NCI-H2107 treated with DMSO at 0.1 percent for 48 hours (cell line): ENCODE data around the gene UGT1A1.

Experiments used
- DNase-seq: peaks from one replicate; lab custom pipeline; 2025; ENCODE audit not compliant: unreplicated experiment; lab: John Stamatoyannopoulos, UW

Gene UGT1A1

GRCh38 chr2:233756429-233757081 is 3.5 kb upstream of the UGT1A1 start:
- no peak for DNase-seq

- DNase-seq = no peak
Measured at GRCh38 chr2:233758141-233758540, 1.9 kb upstream of the UGT1A1 start.

DNA sequence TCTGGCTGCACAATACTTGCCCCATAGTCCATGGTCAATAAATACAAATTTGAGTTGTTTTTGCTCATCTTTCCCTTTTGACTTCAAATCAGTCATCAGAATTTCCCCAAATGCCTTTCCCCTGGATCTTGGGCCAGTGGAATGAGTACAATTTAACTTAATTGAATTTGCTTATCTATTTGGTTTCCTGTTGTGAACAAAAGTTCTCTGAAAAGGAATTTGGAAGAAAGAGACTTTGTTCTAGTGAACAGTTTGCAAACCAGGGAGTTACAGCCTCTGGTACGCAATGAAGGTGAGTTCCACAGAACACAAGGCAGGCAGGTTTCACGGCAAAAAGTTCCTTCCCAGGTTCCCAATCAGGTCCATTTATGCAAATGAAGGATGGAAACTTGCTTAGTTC is 1.2 kb upstream of the UGT1A1 start:
- no peak for DNase-seq

DNA sequence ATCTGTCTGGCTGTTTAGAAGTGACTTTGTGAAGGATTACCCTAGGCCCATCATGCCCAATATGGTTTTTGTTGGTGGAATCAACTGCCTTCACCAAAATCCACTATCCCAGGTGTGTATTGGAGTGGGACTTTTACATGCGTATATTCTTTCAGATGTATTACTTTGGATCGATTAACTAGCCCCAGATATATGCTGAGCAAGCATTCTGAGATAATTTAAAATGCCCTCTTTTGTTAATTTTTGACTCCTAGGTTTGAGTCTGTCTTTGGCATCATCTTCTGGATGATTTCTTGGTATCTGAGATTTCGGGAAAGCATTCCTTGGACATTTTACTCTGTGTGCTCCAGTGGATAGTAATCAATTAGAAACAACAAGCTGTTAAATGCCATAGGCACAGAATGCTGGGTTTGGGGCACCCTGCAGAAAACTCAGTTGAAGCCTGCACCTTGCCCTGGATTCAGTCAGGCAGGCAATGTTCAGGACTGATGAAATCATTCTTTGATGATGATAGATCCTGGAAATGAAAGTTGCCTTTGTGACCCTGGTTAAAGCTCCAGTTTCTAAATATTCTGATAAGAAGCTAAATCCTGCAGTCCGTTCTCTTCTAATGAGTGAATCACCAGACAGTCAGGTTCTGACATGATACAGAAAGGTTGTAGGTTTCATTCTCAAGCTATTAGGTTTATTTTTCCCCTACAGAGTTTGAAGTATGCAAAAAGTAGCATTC is 1.1 kb downstream of the UGT1A1 start:
- no peak for DNase-seq

GRCh38 chr2:233764264-233764663 is 4.2 kb downstream of the UGT1A1 start:
- no peak for DNase-seq

- DNase-seq = no peak
Measured at GRCh38 chr2:233764761-233765160, 4.7 kb downstream of the UGT1A1 start.

GRCh38 chr2:233766416-233766815 is 6.3 kb downstream of the UGT1A1 start:
- DNase-seq = no peak

DNA sequence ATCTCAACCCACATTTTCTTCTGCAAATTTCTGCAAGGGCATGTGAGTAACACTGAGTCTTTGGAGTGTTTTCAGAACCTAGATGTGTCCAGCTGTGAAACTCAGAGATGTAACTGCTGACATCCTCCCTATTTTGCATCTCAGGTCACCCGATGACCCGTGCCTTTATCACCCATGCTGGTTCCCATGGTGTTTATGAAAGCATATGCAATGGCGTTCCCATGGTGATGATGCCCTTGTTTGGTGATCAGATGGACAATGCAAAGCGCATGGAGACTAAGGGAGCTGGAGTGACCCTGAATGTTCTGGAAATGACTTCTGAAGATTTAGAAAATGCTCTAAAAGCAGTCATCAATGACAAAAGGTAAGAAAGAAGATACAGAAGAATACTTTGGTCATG is 8.0 kb downstream of the UGT1A1 start:
- DNase-seq = no peak

DNA sequence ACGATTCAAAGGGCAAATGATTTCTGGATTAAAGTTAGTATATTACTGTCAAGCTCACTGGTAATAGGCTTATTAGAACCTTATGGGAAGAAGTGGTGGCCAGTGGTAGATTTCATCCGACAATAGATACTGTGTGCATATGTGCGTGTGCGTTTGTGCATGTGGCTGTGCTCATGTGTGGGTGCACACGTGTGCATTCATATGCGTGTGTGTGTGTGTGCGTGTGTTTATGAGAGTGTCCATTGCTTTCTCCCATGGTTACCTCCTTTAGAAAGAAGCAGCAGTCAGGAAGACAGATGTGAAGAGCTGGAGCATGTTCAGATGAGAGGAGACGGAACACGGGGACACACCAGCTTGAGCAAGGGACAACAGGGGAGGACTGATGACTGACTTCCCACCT is 9.2 kb downstream of the UGT1A1 start:
- DNase-seq = no peak

DNA sequence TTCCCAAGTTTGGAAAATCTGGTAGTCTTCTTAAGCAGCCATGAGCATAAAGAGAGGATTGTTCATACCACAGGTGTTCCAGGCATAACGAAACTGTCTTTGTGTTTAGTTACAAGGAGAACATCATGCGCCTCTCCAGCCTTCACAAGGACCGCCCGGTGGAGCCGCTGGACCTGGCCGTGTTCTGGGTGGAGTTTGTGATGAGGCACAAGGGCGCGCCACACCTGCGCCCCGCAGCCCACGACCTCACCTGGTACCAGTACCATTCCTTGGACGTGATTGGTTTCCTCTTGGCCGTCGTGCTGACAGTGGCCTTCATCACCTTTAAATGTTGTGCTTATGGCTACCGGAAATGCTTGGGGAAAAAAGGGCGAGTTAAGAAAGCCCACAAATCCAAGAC is 12.1 kb downstream of the UGT1A1 start:
- DNase-seq = no peak

- no peak for DNase-seq
Measured at GRCh38 chr2:233772583-233772982, 12.5 kb downstream of the UGT1A1 start.

DNA sequence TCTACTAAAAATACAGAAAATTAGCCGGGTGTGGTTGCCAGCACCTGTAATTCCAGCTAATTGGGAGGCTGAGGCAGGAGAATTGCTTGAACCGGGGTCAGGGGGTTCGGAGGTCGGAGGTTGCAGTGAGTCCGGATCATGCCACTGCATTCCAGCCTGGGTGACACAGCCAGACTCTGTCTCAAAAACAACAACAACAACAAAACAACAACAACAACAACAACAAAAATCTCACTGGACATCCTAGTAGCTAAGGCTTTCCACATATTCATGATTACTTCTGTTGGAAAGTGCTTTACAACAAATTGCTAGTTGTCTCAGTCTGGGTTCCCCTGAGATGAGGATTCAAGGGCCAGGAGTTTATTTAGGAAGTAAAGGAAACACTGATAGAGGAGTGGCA is 13.8 kb downstream of the UGT1A1 start:
- no peak for DNase-seq

GRCh38 chr2:233775414-233775813 is 15.3 kb downstream of the UGT1A1 start:
- DNase-seq = no peak

DNA sequence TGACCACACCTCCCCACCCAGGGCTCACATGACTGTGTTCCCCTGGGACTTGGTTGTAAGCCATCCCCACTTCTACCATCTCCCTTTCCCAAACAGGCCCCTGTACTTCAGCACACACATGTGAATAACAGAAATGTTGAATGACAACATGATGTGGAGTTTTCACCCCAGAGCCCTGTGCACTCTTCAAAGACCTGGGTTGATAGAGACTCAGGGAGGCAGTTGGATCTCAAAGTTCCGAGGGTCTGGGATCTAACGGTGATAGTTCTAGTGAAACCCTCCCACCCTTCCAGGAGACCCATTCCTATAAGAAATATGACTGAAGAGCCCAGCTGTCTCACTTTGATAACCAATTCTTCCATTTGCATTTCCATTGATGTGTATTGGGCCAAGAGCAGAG is 18.0 kb downstream of the UGT1A1 start, which contains the start of gene MROH2A:
MROH2A (plus strand) TSS at position 301 of the 400 bp plus-strand sequence. CDS start 1,029 bp downstream, outside the sequence.
- DNase-seq = no peak

GRCh38 chr2:233779722-233780121 is 19.7 kb downstream of the UGT1A1 start:
- no peak for DNase-seq

- DNase-seq = no peak
Measured at GRCh38 chr2:233780771-233781170, 20.7 kb downstream of the UGT1A1 start.

DNA sequence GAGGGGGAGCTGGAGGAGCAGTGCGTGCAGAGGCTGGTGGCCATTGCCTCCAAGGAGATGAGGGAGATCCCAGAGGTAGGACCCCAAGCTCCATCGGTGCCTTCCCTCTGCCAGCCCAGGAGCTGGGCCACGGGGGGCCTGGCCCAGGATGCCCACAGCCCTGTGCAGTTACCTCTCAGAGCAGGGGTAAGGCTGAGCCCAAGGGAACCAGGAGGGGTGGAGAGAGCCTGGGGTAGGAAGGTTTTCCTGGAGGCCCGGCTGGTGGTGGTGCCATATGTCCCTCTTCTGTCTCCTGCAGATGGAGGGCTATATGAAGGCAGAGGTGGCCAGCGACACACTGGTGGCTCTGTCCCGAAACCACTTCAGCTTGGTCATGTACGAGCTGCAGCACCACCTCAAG is 29.5 kb downstream of the UGT1A1 start:
- no peak for DNase-seq

GRCh38 chr2:233791151-233791882 is 31.2 kb downstream of the UGT1A1 start:
- DNase-seq = no peak

DNA sequence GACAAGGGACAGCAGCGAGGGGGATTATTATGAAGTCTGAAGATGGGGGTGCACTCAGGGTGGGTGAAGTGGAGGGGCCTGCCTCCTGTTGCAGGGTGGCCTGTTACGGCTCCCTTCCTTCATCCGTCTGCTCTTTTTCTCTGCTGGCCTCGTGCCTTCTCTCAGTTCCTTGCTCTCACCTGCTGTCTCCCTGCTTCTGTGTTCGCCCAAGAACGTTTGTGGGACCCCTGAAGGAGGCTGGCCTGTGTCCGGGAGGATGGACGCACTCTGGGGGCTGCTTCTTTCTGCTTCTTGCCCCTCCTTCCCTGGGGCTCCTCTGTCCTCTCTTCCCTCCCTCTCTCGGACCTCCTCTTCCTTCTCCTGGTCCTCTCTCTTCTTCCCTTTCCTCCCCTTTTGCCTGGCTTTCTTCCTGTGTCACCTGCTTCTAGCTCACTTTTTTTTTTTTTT is 31.8 kb downstream of the UGT1A1 start:
- DNase-seq = no peak

GRCh38 chr2:233792720-233793119 is 32.6 kb downstream of the UGT1A1 start:
- DNase-seq = no peak

DNA sequence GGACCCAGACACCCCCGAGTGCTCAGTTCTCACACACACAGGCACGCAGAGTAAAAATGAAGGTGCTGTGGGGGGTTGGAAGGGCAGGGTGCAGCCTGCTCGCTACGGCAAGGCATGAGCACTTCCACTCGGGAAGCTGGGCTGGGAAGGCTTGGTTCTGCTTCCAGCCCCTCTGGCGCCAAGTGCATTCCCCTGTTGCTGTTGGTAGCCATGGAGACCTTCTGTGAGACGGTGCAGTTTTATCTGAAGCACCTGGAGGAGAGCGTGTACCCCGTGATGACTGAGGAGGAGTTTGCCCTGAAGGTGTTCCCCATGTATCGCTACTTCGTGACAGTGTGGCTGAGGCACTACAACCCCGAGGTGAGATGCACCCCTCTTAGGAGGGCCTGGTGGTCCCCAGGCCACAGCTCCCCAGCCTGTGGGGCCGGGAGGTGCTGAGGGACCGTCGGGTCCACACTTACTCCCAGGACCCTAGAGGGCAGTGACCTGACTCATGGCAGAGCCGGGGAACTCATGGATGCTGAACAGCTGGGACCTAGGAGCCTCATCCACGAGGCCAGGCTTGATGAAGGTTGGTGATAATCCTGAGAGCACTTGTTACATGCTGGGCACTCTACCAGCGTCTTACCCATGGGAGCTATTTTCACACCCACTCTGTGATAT is 33.5 kb downstream of the UGT1A1 start:
- DNase-seq = no peak
